ENCODE results near the gene MIPEP.
"Not testable (repeated sequence)": the region's sequence is repeated elsewhere in the genome, so short reads cannot be mapped to it uniquely, and the experiment has no call there.

The MIPEP gene

GRCh38 chr13:23751195-23751594 lies 138.0 kb downstream of the MIPEP start:
- Histone ChIP-seq H3K27ac (peak overlapping the region; percentile 98), H2AFZ (ENCODE audit: low read depth) (peak overlapping the region; percentile 39)
- TF ChIP-seq, protein P1, sequence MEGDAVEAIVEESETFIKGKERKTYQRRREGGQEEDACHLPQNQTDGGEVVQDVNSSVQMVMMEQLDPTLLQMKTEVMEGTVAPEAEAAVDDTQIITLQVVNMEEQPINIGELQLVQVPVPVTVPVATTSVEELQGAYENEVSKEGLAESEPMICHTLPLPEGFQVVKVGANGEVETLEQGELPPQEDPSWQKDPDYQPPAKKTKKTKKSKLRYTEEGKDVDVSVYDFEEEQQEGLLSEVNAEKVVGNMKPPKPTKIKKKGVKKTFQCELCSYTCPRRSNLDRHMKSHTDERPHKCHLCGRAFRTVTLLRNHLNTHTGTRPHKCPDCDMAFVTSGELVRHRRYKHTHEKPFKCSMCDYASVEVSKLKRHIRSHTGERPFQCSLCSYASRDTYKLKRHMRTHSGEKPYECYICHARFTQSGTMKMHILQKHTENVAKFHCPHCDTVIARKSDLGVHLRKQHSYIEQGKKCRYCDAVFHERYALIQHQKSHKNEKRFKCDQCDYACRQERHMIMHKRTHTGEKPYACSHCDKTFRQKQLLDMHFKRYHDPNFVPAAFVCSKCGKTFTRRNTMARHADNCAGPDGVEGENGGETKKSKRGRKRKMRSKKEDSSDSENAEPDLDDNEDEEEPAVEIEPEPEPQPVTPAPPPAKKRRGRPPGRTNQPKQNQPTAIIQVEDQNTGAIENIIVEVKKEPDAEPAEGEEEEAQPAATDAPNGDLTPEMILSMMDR (conservative IDR thresholded peaks at IDR 0.05; ENCODE audit: low read depth, low read length), result no peak

DNA sequence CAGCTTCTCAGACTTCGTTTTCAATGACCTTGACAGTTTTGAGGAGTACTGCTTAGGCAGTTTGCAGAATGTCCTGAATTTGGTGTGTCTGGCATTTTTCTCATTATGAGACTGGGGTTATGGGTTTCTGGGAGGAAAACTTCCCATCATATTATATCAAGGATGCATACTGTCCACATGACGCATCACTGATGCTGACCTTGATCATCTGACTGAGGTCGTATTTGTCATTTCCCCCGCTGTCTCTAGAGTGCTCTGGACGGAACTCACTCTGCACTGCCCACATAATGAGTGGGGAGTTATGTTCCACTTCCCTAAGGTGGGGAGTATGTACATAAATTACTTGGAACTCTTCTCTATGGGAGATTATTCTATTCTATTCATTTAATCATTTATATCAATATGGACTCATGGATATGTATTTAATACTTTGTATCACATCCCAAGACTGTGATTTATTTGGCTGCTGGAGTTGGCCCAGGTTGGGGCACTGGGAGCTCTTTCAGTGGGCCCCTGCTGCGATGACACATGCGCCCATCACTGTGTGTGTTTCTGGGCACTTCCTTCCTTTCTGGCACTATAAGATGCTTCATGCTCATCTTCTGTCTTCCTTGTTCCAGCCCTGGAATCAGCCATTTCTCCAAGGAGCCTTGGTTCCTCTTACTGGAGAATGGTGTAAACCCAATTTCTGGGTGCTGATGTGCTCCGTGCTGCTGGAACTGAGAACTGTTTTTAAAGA lies 138.6 kb downstream of the MIPEP start:
- TF ChIP-seq, protein P1 (conservative IDR thresholded peaks at IDR 0.05; ENCODE audit: low read depth, low read length), result no peak
- no peaks in the 10 kb centered on the region for H3K27me3 ChIP-seq (ENCODE audit: insufficient read depth, low read depth)
- H3K27ac ChIP-seq, result peak overlapping the region; percentile 98
- no peaks in the 10 kb centered on the region for H3K79me2 ChIP-seq (ENCODE audit: insufficient read depth, low read depth)
- peak overlapping the region; percentile 39; the same call in 1 of the 2 replicates for H2AFZ ChIP-seq (ENCODE audit: low read depth)
- no peak overlapping the region for H3K4me3 ChIP-seq (IDR thresholded peaks at IDR 0.05; ENCODE audit: insufficient read depth, low read depth, low read length)
- H3K9ac ChIP-seq, result peak overlapping the region; percentile 71; the same call in 1 of the 2 replicates
- no peaks in the 10 kb centered on the region for H3K36me3 ChIP-seq (ENCODE audit: insufficient read depth)
- no peaks in the 10 kb centered on the region for H4K20me1 ChIP-seq (ENCODE audit: insufficient read depth)
- H3K4me1 ChIP-seq (ENCODE audit: low read depth, poor library complexity, severe bottlenecking), result peaks cover 70% of the 10 kb centered on the region
- peak overlapping the region; percentile 99 for H3K4me2 ChIP-seq

More at GRCh38 chr13:23751195-23751594, 138.0 kb downstream of the MIPEP start:
- H3K36me3 ChIP-seq (ENCODE audit: insufficient read depth), result no peaks in the 10 kb centered on the region
- no peaks in the 10 kb centered on the region for H3K27me3 ChIP-seq (ENCODE audit: insufficient read depth, low read depth)
- H3K4me1 ChIP-seq (ENCODE audit: low read depth, poor library complexity, severe bottlenecking), result peaks cover 76% of the 10 kb centered on the region
- H3K4me3 ChIP-seq (IDR thresholded peaks at IDR 0.05; ENCODE audit: insufficient read depth, low read depth, low read length), result no peak overlapping the region
- peak overlapping the region; percentile 99 for H3K4me2 ChIP-seq
- no peaks in the 10 kb centered on the region for H3K79me2 ChIP-seq (ENCODE audit: insufficient read depth, low read depth)
- peak overlapping the region; percentile 71 for H3K9ac ChIP-seq
- no peaks in the 10 kb centered on the region for H4K20me1 ChIP-seq (ENCODE audit: insufficient read depth)

DNA sequence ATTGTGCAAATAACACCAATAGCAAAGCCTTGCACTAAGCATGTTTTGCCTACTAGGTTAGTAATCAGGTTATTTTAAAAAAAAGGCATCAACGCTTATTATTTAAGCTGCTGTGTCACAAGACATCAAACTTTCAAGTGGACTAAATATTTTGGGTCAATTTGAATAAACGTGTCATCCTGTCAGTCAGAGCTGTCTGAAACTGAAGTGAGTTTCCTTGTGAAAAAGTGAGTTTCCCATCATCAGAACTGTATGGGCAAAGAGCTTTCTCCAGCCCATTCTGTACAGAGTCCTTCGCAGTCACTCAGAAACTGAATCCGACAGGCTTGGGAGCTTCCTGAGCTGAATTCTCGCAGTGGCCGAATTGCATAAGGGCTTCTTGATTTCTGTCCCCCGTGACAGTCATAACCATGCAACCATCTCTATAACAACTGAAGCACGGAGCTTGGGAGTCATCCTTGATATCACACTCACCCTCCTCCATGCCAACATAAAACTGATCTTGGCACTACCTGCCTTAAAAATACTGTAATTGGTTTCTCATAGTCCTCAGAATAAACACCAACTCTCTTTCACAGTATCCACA lies 139.8 kb downstream of the MIPEP start:
- Histone ChIP-seq H3K4me2 (peak overlapping the region; percentile 99; the same call in 1 of the 2 replicates), H2AFZ (ENCODE audit: low read depth) (no peak overlapping the region), H3K79me2 (ENCODE audit: insufficient read depth, low read depth) (no peaks in the 10 kb centered on the region), H3K27me3 (ENCODE audit: insufficient read depth, low read depth) (no peaks in the 10 kb centered on the region), H3K36me3 (ENCODE audit: insufficient read depth) (no peaks in the 10 kb centered on the region), H4K20me1 (ENCODE audit: insufficient read depth) (no peaks in the 10 kb centered on the region), H3K9ac (no peak overlapping the region), H3K4me1 (ENCODE audit: low read depth, poor library complexity, severe bottlenecking) (peaks cover 58% of the 10 kb centered on the region), H3K27ac (peak overlapping the region; percentile 98), H3K4me3 (IDR thresholded peaks at IDR 0.05; ENCODE audit: insufficient read depth, low read depth, low read length) (no peak overlapping the region)
- TF ChIP-seq, protein P1 (conservative IDR thresholded peaks at IDR 0.05; ENCODE audit: low read depth, low read length), result no peak

DNA sequence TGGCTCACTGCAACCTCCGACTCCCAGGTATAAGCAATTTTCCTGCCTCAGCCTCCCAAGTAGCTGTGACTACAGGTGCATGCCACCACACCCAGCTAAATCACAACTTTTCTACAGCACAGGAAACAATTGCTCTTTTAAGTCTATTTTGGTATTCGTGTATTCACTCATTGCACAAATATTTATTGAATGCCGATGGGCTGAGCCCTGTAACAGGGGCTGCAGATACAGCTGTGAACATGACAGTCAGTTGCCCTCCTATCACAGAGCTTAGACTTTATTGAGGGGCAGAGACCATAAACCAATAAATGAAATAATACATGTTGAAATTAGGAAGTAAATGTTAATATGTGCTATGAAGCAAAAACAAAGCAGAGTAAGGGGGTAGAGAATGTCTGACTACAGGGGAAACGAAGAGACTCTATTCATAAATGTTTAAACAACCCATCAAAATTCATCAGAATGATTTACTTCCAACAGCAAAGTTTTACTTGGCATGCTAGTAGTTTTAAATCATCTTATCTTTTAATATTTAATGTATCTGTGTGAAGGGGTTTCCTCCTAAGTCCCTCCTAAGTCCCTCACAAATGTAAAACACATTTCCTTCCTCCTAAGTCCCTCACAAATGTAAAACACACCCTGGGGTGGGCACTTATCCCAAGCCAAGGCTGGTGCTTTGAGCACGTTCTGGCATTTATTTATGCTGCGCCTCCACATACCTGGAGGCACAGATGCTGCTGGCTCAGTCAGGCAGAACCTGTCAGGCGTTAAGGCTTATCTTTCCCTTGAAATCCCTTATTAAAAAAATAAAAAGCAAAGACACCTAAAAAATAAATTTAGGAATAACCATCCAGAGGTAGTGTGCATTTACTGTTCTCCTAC lies 140.8 kb downstream of the MIPEP start:
- H3K27ac ChIP-seq, result no peak overlapping the region; the same call in 1 of the 2 replicates
- H3K9ac ChIP-seq, result no peak overlapping the region
- H2AFZ ChIP-seq (ENCODE audit: low read depth), result no peak overlapping the region
- H3K27me3 ChIP-seq (ENCODE audit: insufficient read depth, low read depth), result no peaks in the 10 kb centered on the region
- H3K36me3 ChIP-seq (ENCODE audit: insufficient read depth), result no peaks in the 10 kb centered on the region
- no peak overlapping the region for H3K4me3 ChIP-seq (IDR thresholded peaks at IDR 0.05; ENCODE audit: insufficient read depth, low read depth, low read length)
- no peaks in the 10 kb centered on the region for H3K79me2 ChIP-seq (ENCODE audit: insufficient read depth, low read depth)
- H3K4me2 ChIP-seq, result no peak overlapping the region
- H3K4me1 ChIP-seq (ENCODE audit: low read depth, poor library complexity, severe bottlenecking), result peaks cover 54% of the 10 kb centered on the region
- TF ChIP-seq, protein P1 (conservative IDR thresholded peaks at IDR 0.05; ENCODE audit: low read depth, low read length), result no peak
- no peaks in the 10 kb centered on the region for H4K20me1 ChIP-seq (ENCODE audit: insufficient read depth)

GRCh38 chr13:23746141-23746540 lies 143.1 kb downstream of the MIPEP start:
- H4K20me1 ChIP-seq (ENCODE audit: insufficient read depth); H3K27ac ChIP-seq; H3K79me2 ChIP-seq (ENCODE audit: insufficient read depth, low read depth); H3K9ac ChIP-seq; H3K36me3 ChIP-seq (ENCODE audit: insufficient read depth); H3K4me2 ChIP-seq; H3K4me3 ChIP-seq (IDR thresholded peaks at IDR 0.05; ENCODE audit: insufficient read depth, low read depth, low read length); H3K27me3 ChIP-seq (ENCODE audit: insufficient read depth, low read depth); H2AFZ ChIP-seq (ENCODE audit: low read depth): not testable (repeated sequence)
- H3K4me1 ChIP-seq (ENCODE audit: low read depth, poor library complexity, severe bottlenecking), result peaks cover 46% of the 10 kb centered on the region
